Mesothelial cell of epicardium (in vitro differentiated cells): ENCODE measurements around the gene CROCC. TPM values are rescaled to one million over a fixed set of nuclear protein-coding genes. Genes with fewer than 3 reads are reported as not detected.
"Not testable (repeated sequence)": the region's sequence is repeated elsewhere in the genome, so short reads cannot be mapped to it uniquely, and the experiment has no call there.

Experiments
- DNase-seq, 2 experiments: peaks; one replicate each; pipeline ENCODE4 v3.0.0; 2021; ENCODE audit warnings: low spot score in 2 of 2; ENCODE audit not compliant: unreplicated experiment in 2 of 2
- H3K27ac Mint-ChIP-seq: 2 replicates; pipeline ENCODE4 v1.8.0; 2021; ENCODE audit warnings: mixed read lengths
- H3K27me3 Mint-ChIP-seq: 2 replicates; pipeline ENCODE4 v1.8.0; 2021; ENCODE audit warnings: low read depth, mixed read lengths
- H3K36me3 Mint-ChIP-seq: 2 replicates; pipeline ENCODE4 v1.8.0; 2021; ENCODE audit warnings: mixed read lengths
- H3K4me1 Mint-ChIP-seq: 2 replicates; pipeline ENCODE4 v1.8.0; 2021; ENCODE audit warnings: mixed read lengths
- H3K4me3 Mint-ChIP-seq: 2 replicates; pipeline ENCODE4 v1.8.0; 2021; ENCODE audit warnings: mild to moderate bottlenecking, moderate library complexity, mixed read lengths
- H3K9me3 Mint-ChIP-seq: 2 replicates; pipeline ENCODE4 v1.8.0; 2021; ENCODE audit warnings: mixed read lengths
- CTCF ChIP-seq: fragments of 200-600 bp; sonication (generic); IDR thresholded peaks from one replicate; pipeline ENCODE4 v1.5.0; 2021; ENCODE audit warnings: antibody characterized with exemption; ENCODE audit not compliant: unreplicated experiment
- total RNA-seq: library from RNA; stranded (reverse); gene quantifications from 3 replicates; pipeline ENCODE4 v1.2.1, GENCODE V29; 2021

Gene CROCC
- total RNA-seq, 1 donor from 2014 or later, result 86.4 TPM

- Mint-ChIP-seq H3K4me1 (peaks cover 21% of the 10 kb centered on the region), H3K36me3 (peaks cover 2% of the 10 kb centered on the region), H3K4me3 (no peak overlapping the region), H3K27me3 (no peaks in the 10 kb centered on the region), H3K27ac (peak overlapping the region; percentile 16), H3K9me3 (no peaks in the 10 kb centered on the region)
- DNase-seq, result no peak
- no peak for TF ChIP-seq CTCF
Measured at GRCh38 chr1:16925635-16926490, 4.1 kb downstream of the CROCC start.

- Mint-ChIP-seq H3K27ac (peak overlapping the region; percentile 35), H3K27me3 (no peaks in the 10 kb centered on the region), H3K4me3 (no peak overlapping the region), H3K36me3 (peaks cover 6% of the 10 kb centered on the region), H3K4me1 (peaks cover 14% of the 10 kb centered on the region), H3K9me3 (no peaks in the 10 kb centered on the region)
- TF ChIP-seq CTCF, result no peak
- DNase-seq, result no peak
Measured at GRCh38 chr1:16926491-16927073, 4.9 kb downstream of the CROCC start.

- Mint-ChIP-seq H3K27ac (no peak overlapping the region), H3K9me3 (no peaks in the 10 kb centered on the region), H3K4me1 (peaks cover 11% of the 10 kb centered on the region), H3K27me3 (no peaks in the 10 kb centered on the region), H3K36me3 (peaks cover 7% of the 10 kb centered on the region), H3K4me3 (no peak overlapping the region)
- no peak for TF ChIP-seq CTCF
- DNase-seq, result no peak
Measured at GRCh38 chr1:16927256-16927655, 5.5 kb downstream of the CROCC start.

- Mint-ChIP-seq H3K27me3 (no peaks in the 10 kb centered on the region), H3K36me3 (peaks cover 9% of the 10 kb centered on the region), H3K4me3 (no peak overlapping the region), H3K9me3 (no peaks in the 10 kb centered on the region), H3K4me1 (peaks cover 11% of the 10 kb centered on the region), H3K27ac (no peak overlapping the region)
- no peak for TF ChIP-seq CTCF
- no peak for DNase-seq
Measured at GRCh38 chr1:16927711-16928485, 6.2 kb downstream of the CROCC start.

- H3K27ac Mint-ChIP-seq, H3K4me1 Mint-ChIP-seq, H3K36me3 Mint-ChIP-seq, H3K4me3 Mint-ChIP-seq, H3K27me3 Mint-ChIP-seq, H3K9me3 Mint-ChIP-seq, DNase-seq: not testable (repeated sequence)
Measured at GRCh38 chr1:16929146-16930041, 7.7 kb downstream of the CROCC start.

GRCh38 chr1:16931206-16931934 is 9.6 kb downstream of the CROCC start:
- not testable (repeated sequence) for H3K4me3 Mint-ChIP-seq, H3K27me3 Mint-ChIP-seq, H3K27ac Mint-ChIP-seq, H3K4me1 Mint-ChIP-seq, H3K9me3 Mint-ChIP-seq, DNase-seq
- H3K36me3 Mint-ChIP-seq, result peaks cover 11% of the 10 kb centered on the region

- H3K27me3 Mint-ChIP-seq, H3K4me3 Mint-ChIP-seq, H3K9me3 Mint-ChIP-seq, H3K27ac Mint-ChIP-seq, H3K4me1 Mint-ChIP-seq, DNase-seq: not testable (repeated sequence)
- peaks cover 11% of the 10 kb centered on the region for H3K36me3 Mint-ChIP-seq
Measured at GRCh38 chr1:16933945-16934344, 12.2 kb downstream of the CROCC start.

GRCh38 chr1:16936580-16936979 is 14.8 kb downstream of the CROCC start:
- H3K36me3 Mint-ChIP-seq, H3K4me3 Mint-ChIP-seq, H3K27ac Mint-ChIP-seq, DNase-seq, H3K27me3 Mint-ChIP-seq, H3K9me3 Mint-ChIP-seq, H3K4me1 Mint-ChIP-seq: not testable (repeated sequence)
